GM23248 (cell line): ENCODE data around the gene PPP2R2B. TPM values are rescaled to one million over a fixed set of nuclear protein-coding genes. Genes with fewer than 3 reads are reported as not detected.
"Not testable (repeated sequence)": the region's sequence is repeated elsewhere in the genome, so short reads cannot be mapped to it uniquely, and the experiment has no call there.

ENCODE experiments used
- DNase-seq: peaks from one replicate; pipeline ENCODE4 v3.0.0-alpha.2; 2015
- H2AFZ ChIP-seq: fragments of 200-600 bp; sonication (generic); 2 replicates; pipeline ENCODE4 v1.6.1; 2016; ENCODE audit warnings: antibody characterized with exemption
- H3F3A ChIP-seq: fragments of 200-600 bp; sonication (generic); 2 replicates; pipeline ENCODE4 v1.6.1; 2016; ENCODE audit warnings: mild to moderate bottlenecking, antibody characterized with exemption, mixed run types; ENCODE audit not compliant: insufficient read depth
- H3K27ac ChIP-seq: fragments of 200-600 bp; sonication (generic); 2 replicates; pipeline ENCODE4 v1.5.1; 2016; ENCODE audit warnings: mild to moderate bottlenecking
- H3K27me3 ChIP-seq: fragments of 200-600 bp; sonication (generic); replicated peaks from 2 replicates; pipeline ENCODE4 v1.6.1; 2016; ENCODE audit warnings: mild to moderate bottlenecking; ENCODE audit not compliant: insufficient read depth
- H3K36me3 ChIP-seq: fragments of 200-600 bp; sonication (generic); 2 replicates; pipeline ENCODE4 v1.6.1; 2016; ENCODE audit warnings: low read depth, mild to moderate bottlenecking
- H3K4me1 ChIP-seq: fragments of 200-600 bp; sonication (generic); 2 replicates; pipeline ENCODE4 v1.6.1; 2016; ENCODE audit warnings: mild to moderate bottlenecking; ENCODE audit not compliant: insufficient read depth
- H3K4me2 ChIP-seq: fragments of 200-600 bp; sonication (generic); one replicate; pipeline ENCODE4 v1.6.1; 2016; ENCODE audit warnings: mild to moderate bottlenecking; ENCODE audit not compliant: unreplicated experiment
- H3K4me3 ChIP-seq: fragments of 200-600 bp; sonication (generic); 2 replicates; pipeline ENCODE4 v1.5.1; 2016; ENCODE audit warnings: mild to moderate bottlenecking
- H3K79me2 ChIP-seq: fragments of 200-600 bp; sonication (generic); 2 replicates; pipeline ENCODE4 v1.6.1; 2016; ENCODE audit warnings: mild to moderate bottlenecking; ENCODE audit not compliant: insufficient read depth
- H3K9ac ChIP-seq: fragments of 200-600 bp; sonication (generic); 2 replicates; pipeline ENCODE4 v1.6.1; 2016; ENCODE audit warnings: mild to moderate bottlenecking
- H3K9me2 ChIP-seq: fragments of 200-600 bp; sonication (generic); 2 replicates; pipeline ENCODE4 v1.6.1; 2016; ENCODE audit warnings: mixed run types, mild to moderate bottlenecking, moderate library complexity; ENCODE audit not compliant: insufficient read depth
- H3K9me3 ChIP-seq: fragments of 200-600 bp; sonication (generic); one replicate; pipeline ENCODE4 v1.6.1; 2017; ENCODE audit warnings: low read depth
- H4K20me1 ChIP-seq: fragments of 200-600 bp; sonication (generic); 2 replicates; pipeline ENCODE4 v1.6.0; 2016; ENCODE audit not compliant: insufficient read depth
- EZH2 ChIP-seq: fragments of 200-600 bp; sonication (generic); IDR thresholded peaks from 2 replicates; pipeline ENCODE4 v1.6.1; 2018; ENCODE audit warnings: antibody characterized with exemption, mild to moderate bottlenecking; ENCODE audit not compliant: insufficient read depth, poor library complexity, severe bottlenecking
- EZH2phosphoT487 ChIP-seq: fragments of 200-600 bp; sonication (generic); IDR thresholded peaks from 2 replicates; pipeline ENCODE4 v1.6.1; 2018; ENCODE audit warnings: antibody characterized with exemption, moderate library complexity, mild to moderate bottlenecking, low read depth; ENCODE audit not compliant: insufficient read depth
- WGBS, 2 experiments: methylation state at CpG; one replicate each; pipeline ENCODE4 v1.1.6; 2015 to 2017; ENCODE audit warnings: low lambda C conversion rate in 2 of 2, low coverage in 1 of 2; ENCODE audit errors: missing lambda C conversion rate in 2 of 2; 5-methylcytosine and 5-hydroxymethylcytosine counted together
- in situ Hi-C: fragments of 300-500 bp; cut with MboI; formaldehyde crosslinking; loops from 2 replicates; pipeline ENCODE4 v1.15.0; 2020
- polyA plus RNA-seq: library from polyadenylated mRNA; unstranded; fragments of >200 nt; fragmentation: Nextera tagmentation; extraction: Ambion mirVana; gene quantifications from 2 replicates; pipeline ENCODE4 v1.2.1, GENCODE V29; 2016
- total RNA-seq: library from RNA; depleted of rRNA; stranded (reverse); fragments of >200 nt; shearing (Covaris generic); gene quantifications from 2 replicates; pipeline ENCODE4 v1.2.3, GENCODE V29; 2014

Gene PPP2R2B
- total and polyA plus RNA-seq, 2 experiments from 2014 or later: 0.11 to 0.28 TPM

- Histone ChIP-seq H3K27me3 (no peaks in the 10 kb centered on the region), H4K20me1 (no peaks in the 10 kb centered on the region), H2AFZ (no peak overlapping the region), H3K36me3 (no peaks in the 10 kb centered on the region), H3F3A (peaks cover 9% of the 10 kb centered on the region; the same call in 1 of the 2 replicates), H3K4me3 (no peak overlapping the region), H3K4me1 (peaks cover 12% of the 10 kb centered on the region), H3K4me2 (no peak overlapping the region), H3K9me3 (no peaks in the 10 kb centered on the region), H3K79me2 (no peaks in the 10 kb centered on the region), H3K9me2 (no peaks in the 10 kb centered on the region), H3K9ac (no peak overlapping the region), H3K27ac (no peak overlapping the region)
- 45% methylated on average over 5 of the region's 5 CpGs for WGBS, 2 experiments
- TF ChIP-seq EZH2phosphoT487: no peak
- no peak for TF ChIP-seq EZH2
- no peak for DNase-seq
- in situ Hi-C loops: no loop called here
Observed at GRCh38 chr5:146561711-146562110, 316.8 kb downstream of the PPP2R2B start.

- no peaks in the 10 kb centered on the region for H3K36me3 ChIP-seq
- DNase-seq: peak; percentile 53
- no peaks in the 10 kb centered on the region for H3K79me2 ChIP-seq
- H4K20me1 ChIP-seq: no peaks in the 10 kb centered on the region
- WGBS, 2 experiments: 12 to 14% methylated on average over 3 of the region's 3 CpGs
- H3K4me3 ChIP-seq: no peak overlapping the region
- no peak overlapping the region for H3K9ac ChIP-seq
- TF ChIP-seq EZH2: no peak
- TF ChIP-seq EZH2phosphoT487: no peak
- H3K9me3 ChIP-seq: no peaks in the 10 kb centered on the region
- H3K27me3 ChIP-seq: 0 out of 2 replicates have a peak, but pooled peaks cover 3% of the 10 kb centered on the region
- no peaks in the 10 kb centered on the region for H3K9me2 ChIP-seq
- H3F3A ChIP-seq: peaks cover 9% of the 10 kb centered on the region; the same call in 1 of the 2 replicates
- H2AFZ ChIP-seq: no peak overlapping the region
- in situ Hi-C loops: no loop called here
- peak overlapping the region; percentile 41 for H3K4me2 ChIP-seq
- H3K4me1 ChIP-seq: peaks cover 9% of the 10 kb centered on the region
- H3K27ac ChIP-seq: no peak overlapping the region
Observed at GRCh38 chr5:146560205-146560812, 318.2 kb downstream of the PPP2R2B start.

- H3K4me2 ChIP-seq, DNase-seq, in situ Hi-C loops, H2AFZ ChIP-seq, H3K27ac ChIP-seq, H3K79me2 ChIP-seq, H3K9me2 ChIP-seq, H3K4me3 ChIP-seq, H4K20me1 ChIP-seq, H3K9me3 ChIP-seq, H3K36me3 ChIP-seq, H3K27me3 ChIP-seq, H3F3A ChIP-seq, H3K9ac ChIP-seq, H3K4me1 ChIP-seq: not testable (repeated sequence)
- 26 to 36% methylated on average over 3 to 4 of the region's 4 CpGs for WGBS, 2 experiments
Observed at GRCh38 chr5:146556884-146557283, 321.7 kb downstream of the PPP2R2B start.

- no peaks in the 10 kb centered on the region for H3K9me2 ChIP-seq
Observed at GRCh38 chr5:146553446-146553845, 325.1 kb downstream of the PPP2R2B start.

DNA sequence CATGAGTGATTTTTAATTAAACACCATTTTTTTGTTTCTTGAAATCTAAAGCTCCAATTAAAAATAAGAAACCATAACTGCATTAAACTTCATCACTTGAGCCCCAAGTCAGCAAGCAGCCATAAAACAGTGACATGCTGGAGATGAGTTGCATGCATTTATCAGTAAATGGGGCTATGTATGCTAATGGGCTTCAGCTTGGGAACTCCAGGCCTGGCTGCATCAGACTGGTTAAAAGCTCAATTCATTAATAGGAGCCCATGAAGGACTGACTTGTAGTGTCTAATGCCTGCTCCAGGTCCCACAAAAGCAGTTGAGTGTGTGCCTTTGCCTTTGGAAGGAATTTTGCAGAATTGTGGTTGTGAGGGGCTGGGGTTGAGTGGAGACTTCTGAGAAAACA, 328.9 kb downstream of the PPP2R2B start:
- H2AFZ ChIP-seq: no peak overlapping the region
- H3K9me3 ChIP-seq: no peaks in the 10 kb centered on the region
- no peaks in the 10 kb centered on the region for H3K79me2 ChIP-seq
- no peak overlapping the region for H3K27ac ChIP-seq
- no peaks in the 10 kb centered on the region; the same call in 1 of the 2 replicates for H3K27me3 ChIP-seq
- TF ChIP-seq EZH2phosphoT487: no peak
- no peak for TF ChIP-seq EZH2
- no peaks in the 10 kb centered on the region for H3F3A ChIP-seq
- H3K4me1 ChIP-seq: no peaks in the 10 kb centered on the region
- no peak for DNase-seq
- no peak overlapping the region for H3K4me2 ChIP-seq
- H3K36me3 ChIP-seq: no peaks in the 10 kb centered on the region
- no peak overlapping the region for H3K9ac ChIP-seq
- no peak overlapping the region for H3K4me3 ChIP-seq
- H4K20me1 ChIP-seq: no peaks in the 10 kb centered on the region
- in situ Hi-C loops: loop anchor here (10.0 to 25.0 kb wide), 2 partner anchors 645 to 1013 kb away; no protein-coding TSS in a partner anchor
- no peaks in the 10 kb centered on the region for H3K9me2 ChIP-seq

More at GRCh38 chr5:146553446-146553845, 325.1 kb downstream of the PPP2R2B start:
- peaks cover 5% of the 10 kb centered on the region; the same call in 1 of the 2 replicates for H3K27me3 ChIP-seq
- no peaks in the 10 kb centered on the region for H4K20me1 ChIP-seq
- H3K79me2 ChIP-seq: no peaks in the 10 kb centered on the region
- no peak overlapping the region for H3K27ac ChIP-seq
- no peaks in the 10 kb centered on the region for H3K4me1 ChIP-seq
- H3K9me3 ChIP-seq: no peaks in the 10 kb centered on the region
- WGBS, 2 experiments: 25 to 28% methylated on average over 3 of the region's 3 CpGs
- H2AFZ ChIP-seq: no peak overlapping the region
- in situ Hi-C loops: no loop called here
- H3F3A ChIP-seq: no peaks in the 10 kb centered on the region
- TF ChIP-seq EZH2phosphoT487: no peak
- TF ChIP-seq EZH2: no peak
- DNase-seq: no peak
- H3K9ac ChIP-seq: no peak overlapping the region
- H3K36me3 ChIP-seq: no peaks in the 10 kb centered on the region
- H3K4me3 ChIP-seq: no peak overlapping the region
- no peak overlapping the region for H3K4me2 ChIP-seq
